MCF 10A (cell line): Measurements from ENCODE around the gene TMEM169. TPM values are rescaled to one million over a fixed set of nuclear protein-coding genes. Genes with fewer than 3 reads are reported as not detected.

Experiments
- BruUV-seq: library from RNA; stranded (reverse); fragments of 400-500 nt; replicated peaks from 2 replicates; lab custom pipeline; 2021; lab: Mats Ljungman, UMichigan
- CTCF ChIA-PET: fragments of 300-600 bp; sonication (Branson Sonifier 250); formaldehyde crosslinking; extraction: SDS; loops from one replicate; lab custom pipeline; 2021; ENCODE audit warnings: antibody characterized with exemption, inconsistent platforms; lab: Yijun Ruan, JAX
- POLR2A ChIA-PET: fragments of 300-600, 350-650 bp; sonication (Branson Sonifier 250); formaldehyde crosslinking; extraction: SDS; loops from one replicate; lab custom pipeline; 2020; ENCODE audit warnings: antibody characterized with exemption, inconsistent platforms; lab: Yijun Ruan, JAX
- DNase-seq: peaks from one replicate; pipeline ENCODE4 v3.0.0-alpha.2; 2018; ENCODE audit not compliant: unreplicated experiment
- H3K27ac Mint-ChIP-seq: one replicate; pipeline ENCODE4 v1.8.0; 2022; ENCODE audit warnings: mild to moderate bottlenecking, low read depth, mixed read lengths; ENCODE audit not compliant: unreplicated experiment
- H3K27me3 Mint-ChIP-seq: one replicate; pipeline ENCODE4 v1.8.0; 2022; ENCODE audit warnings: mixed read lengths; ENCODE audit not compliant: insufficient read depth, unreplicated experiment
- H3K36me3 Mint-ChIP-seq: one replicate; pipeline ENCODE4 v1.8.0; 2022; ENCODE audit warnings: mild to moderate bottlenecking, moderate library complexity, mixed read lengths; ENCODE audit not compliant: insufficient read depth, unreplicated experiment
- H3K4me1 Mint-ChIP-seq: one replicate; pipeline ENCODE4 v1.8.0; 2022; ENCODE audit warnings: mixed read lengths; ENCODE audit not compliant: insufficient read depth, unreplicated experiment
- H3K4me3 Mint-ChIP-seq: one replicate; pipeline ENCODE4 v1.8.0; 2022; ENCODE audit warnings: mild to moderate bottlenecking, moderate library complexity, mixed read lengths; ENCODE audit not compliant: unreplicated experiment
- H3K9me3 Mint-ChIP-seq: one replicate; pipeline ENCODE4 v1.8.0; 2022; ENCODE audit warnings: mixed read lengths; ENCODE audit not compliant: unreplicated experiment
- CTCF ChIP-seq: fragments of 200-600 bp; IDR thresholded peaks from one replicate; pipeline ENCODE4 v1.8.0; 2022; ENCODE audit warnings: antibody characterized with exemption, mild to moderate bottlenecking; ENCODE audit not compliant: unreplicated experiment
- intact Hi-C: fragments of 100-400 bp; cut with micrococcal nuclease; formaldehyde crosslinking; loops from 2 replicates; pipeline ENCODE4 v1.14.1; 2022
- total RNA-seq: library from RNA; stranded (reverse); gene quantifications from 2 replicates; pipeline ENCODE4 v1.2.3, GENCODE V29; 2022

Gene TMEM169
- total RNA-seq, 1 experiment from 2014 or later = 0.35 TPM

GRCh38 chr2:216090369-216090786 is 8.7 kb downstream of the TMEM169 start:
- CTCF ChIA-PET = interaction anchor here (1.1 to 1.8 kb wide), 3 partner anchors 8 to 20 kb away, joined by 3 to 5 read pairs (median 4); partner anchors contain the start of genes PECR and TMEM169
- Mint-ChIP-seq H3K4me3 (no peak overlapping the region), H3K4me1 (no peaks in the 10 kb centered on the region), H3K9me3 (no peaks in the 10 kb centered on the region), H3K27ac (no peak overlapping the region), H3K27me3 (peaks cover under 1% of the 10 kb centered on the region), H3K36me3 (no peaks in the 10 kb centered on the region)
- TF ChIP-seq CTCF = no peak
- DNase-seq = no peak
- BruUV-seq = no TSS peak
- POLR2A ChIA-PET = interaction anchor here (0.8 to 2.1 kb wide), 2 partner anchors 17 to 19 kb away, joined by 3 to 13 read pairs; partner anchors contain the start of gene XRCC5
- intact Hi-C loops = no loop called here

GRCh38 chr2:216092646-216093045 is 10.9 kb downstream of the TMEM169 start:
- H3K4me3 Mint-ChIP-seq = no peak overlapping the region
- ChIA-PET POLR2A (interaction anchor here (1.5 kb wide), 1 partner anchor 16 kb away, joined by 7 read pairs; the partner anchor contains the start of gene XRCC5), CTCF (interaction anchor here (0.6 to 1.6 kb wide), 5 partner anchors 11 to 311 kb away, joined by 3 to 6 read pairs (median 3); partner anchors contain the start of genes PECR and TMEM169)
- no peak for TF ChIP-seq CTCF
- H3K36me3 Mint-ChIP-seq = no peaks in the 10 kb centered on the region
- DNase-seq = no peak
- H3K4me1 Mint-ChIP-seq = no peaks in the 10 kb centered on the region
- no peaks in the 10 kb centered on the region for H3K9me3 Mint-ChIP-seq
- intact Hi-C loops = no loop called here
- no peak overlapping the region for H3K27ac Mint-ChIP-seq
- peaks cover 10% of the 10 kb centered on the region for H3K27me3 Mint-ChIP-seq
- BruUV-seq = no TSS peak

- no peak for TF ChIP-seq CTCF
- POLR2A ChIA-PET = interaction anchor here (1.0 kb wide), 1 partner anchor 14 kb away, joined by 7 read pairs; the partner anchor contains the start of genes PECR and TMEM169
- H3K27me3 Mint-ChIP-seq = peaks cover 10% of the 10 kb centered on the region
- H3K4me3 Mint-ChIP-seq = no peak overlapping the region
- H3K4me1 Mint-ChIP-seq = no peaks in the 10 kb centered on the region
- CTCF ChIA-PET = interaction anchor here (0.6 kb wide), 1 partner anchor 1185 kb away, joined by 3 read pairs; no protein-coding TSS in a partner anchor
- H3K36me3 Mint-ChIP-seq = no peaks in the 10 kb centered on the region
- no TSS peak for BruUV-seq
- no peaks in the 10 kb centered on the region for H3K9me3 Mint-ChIP-seq
- H3K27ac Mint-ChIP-seq = no peak overlapping the region
- intact Hi-C loops = no loop called here
- no peak for DNase-seq
Measured at GRCh38 chr2:216094701-216095100, 13.0 kb downstream of the TMEM169 start.

- no peak for DNase-seq
- POLR2A ChIA-PET = no interaction called here
- no peaks in the 10 kb centered on the region for H3K4me1 Mint-ChIP-seq
- no peak overlapping the region for H3K4me3 Mint-ChIP-seq
- CTCF ChIA-PET = interaction anchor here (0.5 kb wide), 1 partner anchor 15 kb away, joined by 4 read pairs; no protein-coding TSS in a partner anchor
- BruUV-seq = no TSS peak
- intact Hi-C loops = no loop called here
- H3K27ac Mint-ChIP-seq = no peak overlapping the region
- H3K9me3 Mint-ChIP-seq = no peaks in the 10 kb centered on the region
- TF ChIP-seq CTCF = no peak
- no peaks in the 10 kb centered on the region for H3K36me3 Mint-ChIP-seq
- H3K27me3 Mint-ChIP-seq = peaks cover 24% of the 10 kb centered on the region
Measured at GRCh38 chr2:216098421-216099334, 17.0 kb downstream of the TMEM169 start.
